DND-41 (cell line): ENCODE measurements around the gene BCL11A.

Experiments
- EZH2 ChIP-seq: IDR thresholded peaks from 3 replicates; pipeline ENCODE4 v1.6.1; 2012; ENCODE audit warnings: borderline replicate concordance, low read depth, mild to moderate bottlenecking, moderate library complexity, low read length, inconsistent platforms; ENCODE audit not compliant: severe bottlenecking
- TF ChIP-seq, protein P1 (sequence below): IDR thresholded peaks from 2 replicates; pipeline ENCODE4 v1.5.1; 2012; ENCODE audit warnings: borderline replicate concordance, low read length, moderate library complexity, mild to moderate bottlenecking; ENCODE audit not compliant: poor library complexity, severe bottlenecking; ENCODE audit errors: extremely low read depth

DNA sequence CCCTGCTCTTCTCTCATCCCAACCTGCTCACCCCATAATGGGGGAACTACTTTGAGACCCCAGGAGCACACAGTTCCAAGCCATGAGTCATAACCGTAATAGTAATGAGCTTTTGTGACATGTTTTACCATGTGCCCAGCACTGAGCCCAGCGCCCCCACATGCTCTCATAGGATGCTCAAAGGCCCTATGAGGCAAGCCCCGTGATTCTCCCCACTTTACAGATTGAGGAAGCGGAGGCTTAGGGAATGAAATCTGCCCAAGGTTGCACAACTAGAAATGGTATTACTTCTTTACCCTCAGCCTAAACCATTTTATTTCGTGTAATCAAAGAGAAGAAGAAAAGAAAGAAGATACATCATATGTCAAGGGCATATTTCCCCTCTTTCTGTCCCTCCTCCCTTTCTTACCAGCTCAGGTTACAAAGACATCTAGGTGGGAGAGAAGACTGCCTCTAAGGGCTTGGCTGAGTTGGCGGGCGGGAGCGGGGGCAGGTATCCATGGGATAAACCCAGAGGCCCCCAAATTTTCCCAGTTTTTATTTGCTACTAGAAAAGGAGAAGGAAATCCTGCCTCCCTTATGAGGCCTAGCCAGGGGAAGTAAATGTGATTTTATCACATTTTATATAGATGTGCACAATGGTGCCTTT is 24.2 kb downstream of the BCL11A start:
- TF ChIP-seq, protein P1, sequence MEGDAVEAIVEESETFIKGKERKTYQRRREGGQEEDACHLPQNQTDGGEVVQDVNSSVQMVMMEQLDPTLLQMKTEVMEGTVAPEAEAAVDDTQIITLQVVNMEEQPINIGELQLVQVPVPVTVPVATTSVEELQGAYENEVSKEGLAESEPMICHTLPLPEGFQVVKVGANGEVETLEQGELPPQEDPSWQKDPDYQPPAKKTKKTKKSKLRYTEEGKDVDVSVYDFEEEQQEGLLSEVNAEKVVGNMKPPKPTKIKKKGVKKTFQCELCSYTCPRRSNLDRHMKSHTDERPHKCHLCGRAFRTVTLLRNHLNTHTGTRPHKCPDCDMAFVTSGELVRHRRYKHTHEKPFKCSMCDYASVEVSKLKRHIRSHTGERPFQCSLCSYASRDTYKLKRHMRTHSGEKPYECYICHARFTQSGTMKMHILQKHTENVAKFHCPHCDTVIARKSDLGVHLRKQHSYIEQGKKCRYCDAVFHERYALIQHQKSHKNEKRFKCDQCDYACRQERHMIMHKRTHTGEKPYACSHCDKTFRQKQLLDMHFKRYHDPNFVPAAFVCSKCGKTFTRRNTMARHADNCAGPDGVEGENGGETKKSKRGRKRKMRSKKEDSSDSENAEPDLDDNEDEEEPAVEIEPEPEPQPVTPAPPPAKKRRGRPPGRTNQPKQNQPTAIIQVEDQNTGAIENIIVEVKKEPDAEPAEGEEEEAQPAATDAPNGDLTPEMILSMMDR, result no peak
- TF ChIP-seq EZH2, result no peak
